HG02870 (cell line): Measurements from ENCODE around the gene ZAP70.

ENCODE experiments used
- ATAC-seq: cut with Tn5 transposase; IDR thresholded peaks from one replicate; pipeline ENCODE4 v1.9.1; 2021; ENCODE audit warnings: mild to moderate bottlenecking, moderate library complexity; ENCODE audit not compliant: unreplicated experiment

The ZAP70 gene

GRCh38 chr2:97715951-97716694, 2.7 kb downstream of the ZAP70 start:
- no peak for ATAC-seq

- no peak for ATAC-seq
These were observed 3.6 kb downstream of the ZAP70 start for GRCh38 chr2:97716695-97717612.

DNA sequence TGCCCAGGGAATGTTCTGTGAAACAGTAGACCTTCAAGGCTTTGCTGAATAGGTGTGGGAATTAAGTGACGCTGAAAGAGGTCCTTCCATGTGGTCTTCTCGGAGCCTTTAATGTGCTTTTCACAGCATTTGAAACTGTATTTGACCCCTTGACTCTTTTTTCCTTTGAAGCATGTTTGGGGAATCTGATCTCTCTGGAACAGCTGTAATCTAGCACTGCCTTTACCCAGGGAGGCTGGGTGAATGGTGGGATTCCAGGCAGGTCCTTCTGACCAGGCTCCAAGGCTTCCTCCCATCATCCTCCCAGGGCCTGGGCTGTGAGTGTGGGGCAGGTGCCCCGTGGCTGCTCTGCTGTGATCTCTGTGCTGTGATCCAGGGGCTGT, 4.2 kb downstream of the ZAP70 start:
- no peak for ATAC-seq

GRCh38 chr2:97718051-97718882, 4.9 kb downstream of the ZAP70 start:
- no peak for ATAC-seq

- ATAC-seq = no peak
These were observed 5.6 kb downstream of the ZAP70 start for GRCh38 chr2:97718942-97719341.

DNA sequence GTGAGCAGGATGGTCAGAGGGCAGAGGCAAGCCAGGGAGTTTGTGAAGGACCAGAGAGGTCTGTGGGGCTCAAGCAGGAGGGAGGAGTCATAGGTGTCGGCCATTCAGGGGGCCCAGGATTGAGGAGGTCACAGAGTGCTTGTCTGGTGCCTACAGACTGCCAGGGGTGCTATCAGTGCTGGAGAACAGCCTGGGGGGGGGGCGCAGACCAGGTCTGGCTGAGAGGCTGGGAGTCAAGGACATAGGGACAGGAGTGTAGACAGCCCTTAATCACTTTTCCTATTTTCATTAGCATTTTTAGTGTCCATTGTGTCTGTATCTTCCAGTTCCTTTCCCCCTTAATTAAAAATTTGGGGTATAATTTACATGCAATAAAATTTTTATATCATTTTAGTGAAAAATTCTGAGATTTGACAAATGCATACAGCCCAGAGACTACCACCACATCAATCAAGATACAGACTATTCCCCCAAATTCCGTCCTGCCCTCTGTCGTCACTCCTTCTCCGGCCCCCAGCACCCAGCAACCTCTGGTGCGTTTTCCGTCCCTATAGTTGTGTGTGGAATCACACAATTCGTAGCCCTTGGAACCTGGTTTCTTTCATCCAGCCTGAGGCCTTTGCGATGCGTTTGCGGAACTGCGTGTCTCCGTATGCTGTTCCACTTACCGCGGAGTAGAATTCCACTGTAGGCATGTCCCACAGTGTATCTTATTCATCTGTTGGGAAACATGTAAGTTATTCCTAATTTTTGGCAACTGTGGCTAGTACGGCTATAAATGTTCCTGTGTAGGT, 6.2 kb downstream of the ZAP70 start:
- no peak for ATAC-seq

DNA sequence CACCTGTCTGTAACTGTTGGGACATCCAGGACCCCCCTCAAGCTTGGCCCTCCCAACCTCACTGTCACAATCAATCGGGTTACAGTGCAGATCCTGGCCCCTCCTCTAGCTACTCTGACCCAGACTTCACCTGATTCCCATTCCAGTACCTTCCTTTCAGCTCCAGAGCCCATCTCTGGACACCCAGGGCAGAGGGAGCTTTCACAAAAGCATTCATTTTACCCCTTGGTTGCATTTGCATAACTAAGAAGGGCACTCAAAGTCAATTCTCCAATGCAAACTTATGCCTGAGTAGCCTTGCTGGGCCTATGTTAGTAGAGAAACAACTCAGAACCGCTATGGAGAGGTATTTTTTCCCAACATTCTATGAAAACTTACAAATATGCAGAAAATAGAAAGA, 7.4 kb downstream of the ZAP70 start:
- no peak for ATAC-seq

GRCh38 chr2:97722227-97722626, 8.9 kb downstream of the ZAP70 start:
- no peak for ATAC-seq

DNA sequence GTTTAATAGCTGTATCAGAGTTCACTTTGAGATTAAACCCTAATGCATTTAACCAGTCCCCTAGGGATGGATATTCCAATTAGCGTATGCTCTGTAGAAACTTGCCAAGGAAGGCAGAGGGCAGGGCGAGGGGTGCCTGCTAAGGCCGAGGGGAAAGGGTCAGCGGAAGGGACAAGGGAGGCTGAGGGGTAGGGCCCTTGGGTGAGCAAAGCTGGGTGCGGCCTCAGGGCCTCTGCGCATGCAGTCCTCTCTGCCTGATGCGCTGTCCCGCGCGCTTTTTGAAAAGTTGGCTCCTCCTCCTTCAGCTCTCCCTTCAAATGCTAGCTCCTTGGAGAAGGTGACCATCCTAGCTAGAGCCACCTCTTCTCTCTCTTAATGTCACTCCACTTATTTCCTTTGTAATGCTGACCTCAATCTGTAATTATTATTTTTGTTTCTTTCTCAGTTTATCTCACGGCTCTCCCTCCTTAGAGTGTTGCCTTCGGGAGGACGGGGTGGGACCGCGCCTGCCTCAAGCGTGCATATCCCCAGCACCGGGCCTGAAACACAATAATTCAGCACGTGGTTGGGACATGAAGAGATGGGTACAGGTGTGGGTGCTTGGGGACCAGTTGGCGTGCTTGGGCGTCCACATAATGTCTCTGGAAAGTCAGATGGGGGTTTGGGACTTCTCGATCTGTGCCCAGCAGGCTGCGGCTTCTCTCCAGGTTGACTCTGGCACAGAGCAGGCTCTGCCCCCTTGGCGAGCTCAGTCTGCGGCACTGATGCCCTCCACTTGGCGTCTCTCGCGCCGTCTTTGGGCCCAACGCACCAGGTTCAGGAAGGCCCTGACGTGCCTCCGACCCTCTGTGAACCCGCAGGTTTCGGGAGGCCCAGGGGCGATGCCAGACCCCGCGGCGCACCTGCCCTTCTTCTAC, 10.0 kb downstream of the ZAP70 start:
- ATAC-seq = no peak

DNA sequence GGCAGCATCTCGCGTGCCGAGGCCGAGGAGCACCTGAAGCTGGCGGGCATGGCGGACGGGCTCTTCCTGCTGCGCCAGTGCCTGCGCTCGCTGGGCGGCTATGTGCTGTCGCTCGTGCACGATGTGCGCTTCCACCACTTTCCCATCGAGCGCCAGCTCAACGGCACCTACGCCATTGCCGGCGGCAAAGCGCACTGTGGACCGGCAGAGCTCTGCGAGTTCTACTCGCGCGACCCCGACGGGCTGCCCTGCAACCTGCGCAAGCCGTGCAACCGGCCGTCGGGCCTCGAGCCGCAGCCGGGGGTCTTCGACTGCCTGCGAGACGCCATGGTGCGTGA, 10.7 kb downstream of the ZAP70 start:
- ATAC-seq = no peak

GRCh38 chr2:97724501-97724900, 11.1 kb downstream of the ZAP70 start:
- ATAC-seq = no peak

- no peak for ATAC-seq
These were observed 11.7 kb downstream of the ZAP70 start for GRCh38 chr2:97724946-97725688.

DNA sequence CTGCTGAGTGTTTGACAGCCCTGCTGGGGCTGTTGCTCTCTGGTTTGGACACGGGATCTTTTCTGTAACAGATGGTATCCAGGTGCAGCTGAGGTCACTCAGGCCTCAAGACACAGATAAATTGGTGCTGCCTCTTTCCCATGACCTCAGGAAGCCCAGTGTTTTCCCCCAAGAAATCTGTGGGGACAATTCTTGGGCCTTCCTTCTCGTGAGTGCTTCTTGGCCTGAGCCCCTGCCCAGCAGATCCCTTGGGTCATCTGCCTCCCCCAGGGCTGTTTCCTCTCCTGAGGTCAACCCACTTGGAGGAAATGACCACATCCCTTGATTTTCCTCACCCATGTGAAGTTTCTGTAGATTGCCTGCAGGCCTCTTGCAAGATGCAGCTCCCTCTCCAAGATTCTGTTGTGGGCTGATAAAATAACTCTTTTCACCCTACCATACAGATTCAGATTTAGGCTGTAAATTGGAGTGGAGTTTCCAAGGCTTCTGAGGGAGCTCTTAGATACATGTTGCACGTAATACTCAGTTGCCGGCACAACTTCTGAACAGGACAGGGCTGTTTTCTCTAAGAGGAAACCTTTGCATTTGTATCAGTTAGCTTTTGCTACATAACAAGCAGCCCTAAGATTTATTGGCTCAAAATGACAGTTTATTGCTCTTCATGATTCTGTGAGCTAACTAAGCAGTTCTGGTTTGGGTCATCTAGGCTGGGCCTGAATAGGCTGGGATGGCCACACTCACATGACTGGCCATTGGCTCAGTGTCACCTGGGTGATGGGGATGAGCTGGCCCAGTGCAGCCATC, 13.1 kb downstream of the ZAP70 start:
- ATAC-seq = no peak

- no peak for ATAC-seq
These were observed 13.9 kb downstream of the ZAP70 start for GRCh38 chr2:97727296-97727695.

DNA sequence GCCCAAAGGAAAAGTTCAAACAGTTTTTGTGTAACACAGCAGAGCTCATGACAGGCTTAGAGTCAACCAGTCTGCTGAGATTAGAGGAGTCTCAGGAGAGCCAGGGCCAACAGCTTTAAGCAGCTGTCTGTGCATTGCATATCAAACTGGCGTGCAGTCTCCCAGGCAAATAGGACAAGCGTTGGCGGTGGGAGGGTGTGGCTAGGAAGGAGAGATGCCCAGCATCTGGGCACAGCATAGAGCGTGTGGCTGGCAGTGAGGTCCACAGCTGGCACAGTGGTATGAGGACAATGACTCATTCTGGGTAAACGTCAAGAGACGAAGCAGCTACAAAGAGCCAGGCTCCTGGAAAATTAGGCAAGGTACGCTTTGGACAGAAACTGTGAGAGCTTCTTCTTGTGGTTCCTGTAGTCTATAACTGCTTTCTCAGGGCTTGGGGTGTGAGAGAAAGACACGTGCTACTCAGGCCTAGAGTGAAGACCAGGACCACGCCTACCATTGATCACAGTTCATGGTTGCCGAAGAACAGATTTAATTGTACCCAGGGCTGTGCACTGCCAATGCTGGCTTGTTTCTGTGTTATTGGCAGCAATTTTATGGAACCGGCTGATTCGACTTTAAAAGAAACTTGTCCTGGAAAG, 14.8 kb downstream of the ZAP70 start:
- no peak for ATAC-seq

- no peak for ATAC-seq
These were observed 16.9 kb downstream of the ZAP70 start for GRCh38 chr2:97730245-97730644.

DNA sequence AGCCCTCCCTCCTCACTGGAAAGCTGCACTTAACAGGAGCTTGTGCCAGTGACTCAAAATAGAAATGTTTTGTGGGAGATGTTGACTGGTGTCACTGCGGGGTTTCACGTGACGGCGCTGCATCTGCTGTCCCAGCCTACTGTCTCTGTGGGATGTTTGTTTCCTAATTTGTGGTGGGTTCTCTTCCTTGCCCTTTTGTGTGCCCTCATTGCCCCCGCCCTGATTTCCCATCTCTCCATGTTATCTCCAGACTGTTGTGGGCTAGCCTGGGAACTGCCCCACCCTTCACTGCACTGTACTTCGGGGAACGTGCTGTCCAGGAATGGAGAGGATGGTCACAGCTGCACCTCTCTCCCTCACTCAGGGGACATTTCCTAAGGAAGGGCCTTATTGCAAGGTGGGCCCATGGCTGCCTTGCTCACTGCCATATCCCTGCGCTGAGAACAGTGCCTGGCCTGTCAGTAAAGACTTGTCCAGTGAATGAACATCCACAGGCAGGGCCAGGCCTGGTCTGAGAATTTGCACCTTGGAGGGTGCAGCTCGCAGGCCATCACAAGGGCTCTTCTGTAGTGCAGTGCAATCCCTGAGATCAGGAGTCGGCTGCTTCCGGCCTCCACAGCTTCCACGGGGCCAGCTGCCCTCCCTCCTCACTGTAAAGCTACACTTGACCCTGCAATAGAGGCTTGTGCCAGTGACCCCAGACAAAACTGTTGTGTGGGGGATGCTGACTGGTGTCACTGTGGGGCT, 18.1 kb downstream of the ZAP70 start:
- ATAC-seq = no peak
